WERI-Rb-1 (cell line): ENCODE results near the gene BCAP29.
"Not testable (repeated sequence)": the region's sequence is repeated elsewhere in the genome, so short reads cannot be mapped to it uniquely, and the experiment has no call there.

ENCODE experiments used
- DNase-seq: peaks from one replicate; pipeline ENCODE4 v3.0.0-alpha.2; 2020
- H3K27ac ChIP-seq: fragments of 250-450 bp; sonication (Bioruptor Pico); 2 replicates; pipeline ENCODE4 v1.5.1; 2020; ENCODE audit warnings: mild to moderate bottlenecking, moderate library complexity
- H3K27me3 ChIP-seq: fragments of 250-450 bp; sonication (Bioruptor Pico); 2 replicates; pipeline ENCODE4 v1.5.1; 2021; ENCODE audit warnings: mild to moderate bottlenecking, low read depth, moderate library complexity; ENCODE audit not compliant: insufficient read depth, severe bottlenecking
- H3K36me3 ChIP-seq: fragments of 250-450 bp; sonication (Bioruptor Pico); 2 replicates; pipeline ENCODE4 v1.5.1; 2020; ENCODE audit warnings: mild to moderate bottlenecking, moderate library complexity
- H3K4me3 ChIP-seq: 2 replicates; pipeline ENCODE4 v1.5.1; 2011; ENCODE audit warnings: low read depth, mild to moderate bottlenecking, control low read depth, low read length
- H3K9me3 ChIP-seq: fragments of 250-450 bp; sonication (Bioruptor Pico); 2 replicates; pipeline ENCODE4 v1.5.1; 2021; ENCODE audit warnings: mild to moderate bottlenecking, moderate library complexity; ENCODE audit not compliant: severe bottlenecking
- CTCF ChIP-seq: IDR thresholded peaks from 2 replicates; pipeline ENCODE4 v1.5.1; 2011; ENCODE audit warnings: low read depth, mild to moderate bottlenecking, control low read depth, inconsistent platforms, low read length

Gene BCAP29

GRCh38 chr7:107630342-107630741, 50.3 kb downstream of the BCAP29 start:
- Histone ChIP-seq H3K36me3 (no peaks in the 10 kb centered on the region), H3K4me3 (no peak overlapping the region), H3K27ac (no peak overlapping the region), H3K9me3 (peaks cover 3% of the 10 kb centered on the region), H3K27me3 (no peaks in the 10 kb centered on the region)
- no peak for TF ChIP-seq CTCF
- no peak for DNase-seq

GRCh38 chr7:107631588-107632491, 51.8 kb downstream of the BCAP29 start:
- no peak for TF ChIP-seq CTCF
- Histone ChIP-seq H3K27me3 (no peaks in the 10 kb centered on the region), H3K4me3 (no peak overlapping the region), H3K9me3 (peaks cover 3% of the 10 kb centered on the region), H3K36me3 (no peaks in the 10 kb centered on the region), H3K27ac (no peak overlapping the region)
- no peak for DNase-seq

GRCh38 chr7:107632492-107632865, 52.4 kb downstream of the BCAP29 start:
- Histone ChIP-seq H3K36me3 (no peaks in the 10 kb centered on the region), H3K27me3 (no peaks in the 10 kb centered on the region), H3K27ac (no peak overlapping the region), H3K9me3 (no peaks in the 10 kb centered on the region), H3K4me3 (no peak overlapping the region)
- TF ChIP-seq CTCF = no peak
- no peak for DNase-seq

GRCh38 chr7:107638594-107638993, 58.5 kb downstream of the BCAP29 start:
- H3K4me3 ChIP-seq = no peak overlapping the region
- H3K27ac ChIP-seq = no peak overlapping the region
- DNase-seq = no peak
- no peaks in the 10 kb centered on the region for H3K9me3 ChIP-seq
- H3K36me3 ChIP-seq = no peaks in the 10 kb centered on the region
- TF ChIP-seq CTCF = no peak
- H3K27me3 ChIP-seq = no peaks in the 10 kb centered on the region

GRCh38 chr7:107639070-107639469, 59.0 kb downstream of the BCAP29 start:
- H3K36me3 ChIP-seq, DNase-seq, H3K27ac ChIP-seq, H3K27me3 ChIP-seq, H3K4me3 ChIP-seq, H3K9me3 ChIP-seq: not testable (repeated sequence)

GRCh38 chr7:107641676-107642075, 61.6 kb downstream of the BCAP29 start:
- no peaks in the 10 kb centered on the region for H3K27me3 ChIP-seq
- no peak overlapping the region for H3K27ac ChIP-seq
- no peaks in the 10 kb centered on the region for H3K36me3 ChIP-seq
- H3K9me3 ChIP-seq = peaks cover 2% of the 10 kb centered on the region
- no peak for DNase-seq
- TF ChIP-seq CTCF = no peak
- no peak overlapping the region for H3K4me3 ChIP-seq
